T-helper 17 cell (primary cell): ENCODE data around the gene CSNK2B. TPM values are rescaled to one million over a fixed set of nuclear protein-coding genes. Genes with fewer than 3 reads are reported as not detected.

Experiments
- ATAC-seq: fragments of 150-1000 bp; cut with Tn5 transposase; 2 replicates; pipeline ENCODE4 v1.10.0; 2021; ENCODE audit warnings: mild to moderate bottlenecking, moderate library complexity
- DNase-seq, 3 donors: peaks; one replicate each; pipeline versions ENCODE4 v3.0.0 to v3.0.0-alpha.2; 2020 to 2021
- H3K9me3 ChIP-seq: one replicate; pipeline ENCODE4 v1.7.0; 2013; ENCODE audit warnings: low read length, mild to moderate bottlenecking; ENCODE audit not compliant: control insufficient read depth, poor library complexity, severe bottlenecking
- H3K27ac Mint-ChIP-seq: one replicate; pipeline ENCODE4 v1.8.0; 2022; ENCODE audit warnings: mild to moderate bottlenecking, moderate library complexity, mixed read lengths
- H3K27me3 Mint-ChIP-seq: one replicate; pipeline ENCODE4 v1.8.0; 2022; ENCODE audit warnings: mixed read lengths
- H3K36me3 Mint-ChIP-seq: one replicate; pipeline ENCODE4 v1.8.0; 2022; ENCODE audit warnings: low read depth, mixed read lengths
- H3K4me1 Mint-ChIP-seq: one replicate; pipeline ENCODE4 v1.8.0; 2022; ENCODE audit warnings: mild to moderate bottlenecking, mixed read lengths
- H3K4me3 Mint-ChIP-seq: one replicate; pipeline ENCODE4 v1.8.0; 2022; ENCODE audit warnings: mild to moderate bottlenecking, moderate library complexity, mixed read lengths
- total RNA-seq, 4 donors: library from RNA in 2 of 4; stranded (reverse) in 2 of 4; gene quantifications; one replicate each; pipeline ENCODE4 v1.2.3 and lab custom pipeline; 2022 to 2026

The CSNK2B gene
- total RNA-seq, 2 donors from 2014 or later = 104 to 107 TPM

DNA sequence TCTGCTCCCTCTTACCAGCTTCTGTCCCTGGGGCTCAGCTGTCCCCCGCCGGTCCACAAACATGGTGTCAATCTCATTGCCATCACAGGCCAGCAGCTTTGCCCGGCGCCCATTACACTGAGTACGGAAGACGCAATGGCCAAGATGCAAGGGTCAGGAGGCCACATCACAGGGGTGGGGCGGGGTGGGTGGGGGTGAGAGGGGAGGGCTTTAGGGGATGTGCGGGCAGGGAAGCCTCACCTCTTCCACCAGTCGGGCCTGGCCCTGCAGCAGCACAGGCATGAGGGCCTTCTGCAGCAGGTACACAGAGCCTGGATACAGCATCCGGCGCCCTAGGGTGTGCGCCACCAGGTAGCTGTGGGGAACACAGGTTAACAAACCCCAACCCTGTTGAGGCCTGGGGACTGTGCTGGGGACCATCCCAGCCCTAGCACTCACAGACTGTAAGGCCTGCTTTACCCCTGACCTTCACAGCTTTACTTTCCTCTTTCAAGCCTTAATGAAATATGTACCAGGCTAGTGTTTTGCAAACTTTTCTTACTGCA, 25.8 kb downstream of the CSNK2B start:
- H3K9me3 ChIP-seq = no peaks in the 10 kb centered on the region
- H3K36me3 Mint-ChIP-seq = peaks cover 6% of the 10 kb centered on the region
- H3K4me1 Mint-ChIP-seq = peaks cover 5% of the 10 kb centered on the region
- H3K27me3 Mint-ChIP-seq = no peaks in the 10 kb centered on the region
- no peak overlapping the region for H3K4me3 Mint-ChIP-seq
- no peak overlapping the region for H3K27ac Mint-ChIP-seq
- ATAC-seq (no peak), DNase-seq (no peak)

DNA sequence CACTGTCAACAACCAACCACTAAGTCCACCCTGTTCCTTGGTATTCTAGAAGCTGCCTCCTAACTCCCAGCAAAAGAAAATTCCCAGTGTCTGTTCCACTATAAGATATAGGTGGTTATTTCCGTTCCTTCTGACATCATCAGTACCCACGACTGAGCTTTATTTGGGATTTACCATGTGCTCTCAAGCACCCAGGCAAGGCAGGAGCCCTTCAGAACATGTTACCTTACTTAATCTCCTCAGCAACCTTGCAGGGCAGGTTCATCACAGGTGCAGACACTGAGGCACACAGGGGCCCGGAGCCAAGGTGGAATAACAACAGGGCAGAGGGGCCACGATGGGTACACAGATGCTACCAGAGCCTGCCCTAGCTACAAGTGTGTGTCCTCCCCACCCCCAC, 26.5 kb downstream of the CSNK2B start:
- H3K9me3 ChIP-seq = no peaks in the 10 kb centered on the region
- H3K27ac Mint-ChIP-seq = no peak overlapping the region
- DNase-seq (no peak), ATAC-seq (no peak)
- H3K4me3 Mint-ChIP-seq = no peak overlapping the region
- H3K4me1 Mint-ChIP-seq = peaks cover 8% of the 10 kb centered on the region
- no peaks in the 10 kb centered on the region for H3K27me3 Mint-ChIP-seq
- peaks cover 9% of the 10 kb centered on the region for H3K36me3 Mint-ChIP-seq

DNA sequence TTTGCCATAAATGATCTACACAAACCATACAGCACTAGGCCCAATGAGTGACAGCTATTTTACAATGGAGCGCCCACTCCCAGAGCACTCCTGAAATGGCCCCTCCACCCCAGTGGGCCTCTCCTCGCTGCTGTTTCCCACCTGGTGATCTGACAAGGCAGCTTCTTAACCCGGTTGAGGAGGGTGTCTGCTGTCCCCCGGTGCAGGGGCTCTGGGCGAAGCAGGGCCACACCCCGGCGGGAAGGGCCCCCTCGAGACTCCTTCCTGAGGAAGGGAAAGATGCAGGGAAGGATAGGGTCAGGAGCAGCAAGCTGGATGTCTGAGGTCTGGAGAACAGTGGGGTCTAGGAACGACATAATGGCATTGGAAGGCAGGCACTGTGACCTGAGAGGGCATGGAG, 27.0 kb downstream of the CSNK2B start:
- Mint-ChIP-seq H3K27me3 (no peaks in the 10 kb centered on the region), H3K4me1 (peaks cover 13% of the 10 kb centered on the region), H3K36me3 (peaks cover 14% of the 10 kb centered on the region), H3K27ac (no peak overlapping the region), H3K4me3 (no peak overlapping the region)
- no peaks in the 10 kb centered on the region for H3K9me3 ChIP-seq
- DNase-seq = no peak
- no peak for ATAC-seq

DNA sequence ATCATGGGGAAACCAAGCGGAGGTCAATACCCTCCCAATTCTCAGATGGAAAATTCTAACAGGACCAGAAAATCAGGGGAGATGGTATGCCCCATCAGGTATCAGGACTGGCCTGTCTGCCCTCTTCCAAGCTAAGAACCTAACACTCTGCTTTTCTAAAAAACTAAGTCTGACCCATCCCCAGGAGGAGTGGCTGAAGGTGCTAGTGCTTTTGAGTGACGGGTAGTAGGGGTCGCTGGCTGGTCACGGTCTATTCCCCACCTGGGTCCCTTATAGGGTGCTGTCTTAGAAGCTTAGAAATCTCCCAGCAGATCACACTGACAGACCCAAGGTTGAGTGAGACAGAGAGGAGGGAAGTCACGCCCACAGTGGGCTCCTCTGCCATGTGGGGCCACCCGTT, 27.7 kb downstream of the CSNK2B start:
- H3K4me1 Mint-ChIP-seq = peaks cover 16% of the 10 kb centered on the region
- no peak overlapping the region for H3K27ac Mint-ChIP-seq
- H3K27me3 Mint-ChIP-seq = no peaks in the 10 kb centered on the region
- no peaks in the 10 kb centered on the region for H3K9me3 ChIP-seq
- peaks cover 14% of the 10 kb centered on the region for H3K36me3 Mint-ChIP-seq
- no peak overlapping the region for H3K4me3 Mint-ChIP-seq
- no peak for ATAC-seq
- no peak for DNase-seq

DNA sequence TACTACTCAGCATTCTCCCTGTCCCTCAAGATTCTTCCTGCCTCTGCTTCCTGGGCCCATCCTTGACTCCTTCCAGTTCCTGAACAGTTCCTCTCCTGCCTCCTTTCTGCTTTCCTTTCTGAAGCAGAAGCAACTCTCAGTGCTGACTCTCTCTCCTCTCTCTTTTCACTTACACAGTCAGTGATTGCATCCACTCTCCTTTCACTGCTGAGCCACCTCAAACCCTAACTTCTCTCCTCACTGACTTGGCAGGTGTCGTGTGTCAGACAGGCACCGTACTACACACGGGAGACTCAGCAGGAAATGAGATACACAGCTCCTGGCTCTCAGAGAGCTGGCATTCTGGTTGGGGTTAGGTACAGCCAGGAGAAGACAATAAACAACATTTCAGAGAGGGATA, 31.7 kb downstream of the CSNK2B start:
- no peak for DNase-seq
- Mint-ChIP-seq H3K27ac (peak overlapping the region; percentile 93), H3K4me1 (peaks cover 27% of the 10 kb centered on the region), H3K27me3 (no peaks in the 10 kb centered on the region), H3K36me3 (peaks cover 16% of the 10 kb centered on the region), H3K4me3 (no peak overlapping the region)
- ATAC-seq = no peak
- no peaks in the 10 kb centered on the region for H3K9me3 ChIP-seq

DNA sequence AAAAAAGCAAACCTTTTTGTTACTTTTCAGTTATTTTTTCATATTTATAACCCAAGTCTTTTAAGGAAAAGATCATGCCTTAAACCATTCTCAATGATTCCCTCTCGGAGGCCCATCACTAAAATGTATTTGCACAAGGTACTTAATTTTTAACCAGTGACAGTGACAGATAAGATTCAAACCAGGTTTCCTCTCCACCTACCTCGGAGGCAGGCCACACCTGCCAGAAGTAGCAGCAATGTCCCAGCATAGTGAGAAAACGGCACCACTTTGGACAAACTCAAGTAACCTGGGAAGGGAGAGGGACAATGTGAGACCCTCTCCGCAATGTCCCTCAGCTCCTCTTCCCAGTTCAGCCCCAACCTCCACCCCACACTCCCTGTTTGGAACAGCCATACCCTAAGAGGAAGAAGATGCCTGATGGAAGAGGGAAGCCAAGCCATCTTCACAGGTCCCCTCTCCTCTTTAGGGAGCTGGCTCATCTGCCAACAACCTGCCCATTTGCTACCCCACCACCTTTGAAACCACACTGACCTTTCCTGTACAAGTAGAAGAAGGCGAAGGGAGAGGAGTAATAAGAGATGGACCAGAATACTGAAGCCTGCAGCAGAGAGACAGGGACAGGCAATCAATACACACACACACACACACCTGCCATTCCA, 35.0 kb downstream of the CSNK2B start:
- Mint-ChIP-seq H3K36me3 (peaks cover 15% of the 10 kb centered on the region), H3K27ac (peak overlapping the region; percentile 100), H3K4me1 (peaks cover 34% of the 10 kb centered on the region), H3K4me3 (peak overlapping the region; percentile 100), H3K27me3 (no peaks in the 10 kb centered on the region)
- no peak for DNase-seq
- H3K9me3 ChIP-seq = no peaks in the 10 kb centered on the region
- no peak for ATAC-seq

DNA sequence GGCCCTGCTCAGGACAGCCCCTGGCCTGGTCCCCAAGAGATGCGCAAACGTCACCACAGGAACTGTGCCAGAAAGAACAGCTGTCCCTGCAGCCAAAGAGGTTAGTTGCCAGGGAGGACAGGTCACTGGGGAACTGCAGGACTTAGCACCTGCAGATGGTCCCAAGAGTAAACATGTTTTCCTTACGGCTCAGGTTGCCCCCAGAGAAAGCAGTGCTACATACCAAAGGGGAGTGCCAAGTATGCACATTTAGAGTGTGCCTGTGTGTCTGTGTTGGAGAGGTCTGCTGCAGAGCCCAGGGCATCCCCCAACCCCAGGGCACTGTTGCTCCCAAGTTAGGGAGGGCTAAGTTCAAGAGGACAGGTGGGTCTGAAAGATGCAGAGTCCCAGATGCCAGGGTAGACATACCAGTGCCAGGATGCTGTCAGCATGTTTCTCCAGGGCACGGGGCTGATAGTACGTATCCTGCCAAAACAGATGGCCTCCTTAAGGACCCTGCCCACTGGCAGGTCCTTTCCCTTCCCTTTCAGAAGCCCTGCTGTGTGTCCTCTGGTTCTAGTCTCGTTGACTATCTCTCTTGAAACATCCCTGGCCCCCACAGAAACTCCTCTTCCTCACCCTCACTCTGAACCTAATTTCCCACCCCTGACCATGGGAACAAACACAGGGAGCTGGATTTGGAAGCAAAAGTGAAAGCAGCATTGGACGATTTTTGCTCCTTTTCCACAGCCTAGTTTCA, 36.0 kb downstream of the CSNK2B start:
- peak overlapping the region; percentile 100 for H3K27ac Mint-ChIP-seq
- no peaks in the 10 kb centered on the region for H3K9me3 ChIP-seq
- peaks cover 34% of the 10 kb centered on the region for H3K4me1 Mint-ChIP-seq
- ATAC-seq = no peak
- H3K36me3 Mint-ChIP-seq = peaks cover 15% of the 10 kb centered on the region
- H3K27me3 Mint-ChIP-seq = no peaks in the 10 kb centered on the region
- DNase-seq = no peak
- H3K4me3 Mint-ChIP-seq = peak overlapping the region; percentile 100

DNA sequence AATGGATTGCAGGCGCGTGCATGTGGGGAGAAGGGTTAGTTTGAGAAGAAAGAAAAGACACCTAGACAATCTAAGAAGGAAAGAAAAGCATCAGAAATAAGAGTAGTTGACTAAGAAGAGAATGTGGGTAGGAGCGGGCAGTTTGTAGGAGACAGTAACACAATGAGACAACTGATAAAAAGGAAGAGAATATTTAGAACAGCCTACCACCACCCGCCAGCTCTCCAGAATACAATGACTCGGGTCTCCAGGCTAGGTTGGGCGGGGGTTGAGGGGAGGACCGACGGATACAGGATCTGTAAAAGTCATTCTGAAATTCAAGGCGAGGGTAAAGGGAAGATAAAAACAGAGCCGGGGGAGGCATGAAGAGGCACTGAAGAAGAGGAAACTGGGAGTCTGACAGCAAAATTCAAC, 36.5 kb downstream of the CSNK2B start:
- H3K4me3 Mint-ChIP-seq = peak overlapping the region; percentile 100
- no peak for ATAC-seq
- peaks cover 31% of the 10 kb centered on the region for H3K4me1 Mint-ChIP-seq
- H3K27me3 Mint-ChIP-seq = no peaks in the 10 kb centered on the region
- peaks cover 11% of the 10 kb centered on the region for H3K36me3 Mint-ChIP-seq
- peak overlapping the region; percentile 100 for H3K27ac Mint-ChIP-seq
- no peak for DNase-seq
- H3K9me3 ChIP-seq = no peaks in the 10 kb centered on the region

DNA sequence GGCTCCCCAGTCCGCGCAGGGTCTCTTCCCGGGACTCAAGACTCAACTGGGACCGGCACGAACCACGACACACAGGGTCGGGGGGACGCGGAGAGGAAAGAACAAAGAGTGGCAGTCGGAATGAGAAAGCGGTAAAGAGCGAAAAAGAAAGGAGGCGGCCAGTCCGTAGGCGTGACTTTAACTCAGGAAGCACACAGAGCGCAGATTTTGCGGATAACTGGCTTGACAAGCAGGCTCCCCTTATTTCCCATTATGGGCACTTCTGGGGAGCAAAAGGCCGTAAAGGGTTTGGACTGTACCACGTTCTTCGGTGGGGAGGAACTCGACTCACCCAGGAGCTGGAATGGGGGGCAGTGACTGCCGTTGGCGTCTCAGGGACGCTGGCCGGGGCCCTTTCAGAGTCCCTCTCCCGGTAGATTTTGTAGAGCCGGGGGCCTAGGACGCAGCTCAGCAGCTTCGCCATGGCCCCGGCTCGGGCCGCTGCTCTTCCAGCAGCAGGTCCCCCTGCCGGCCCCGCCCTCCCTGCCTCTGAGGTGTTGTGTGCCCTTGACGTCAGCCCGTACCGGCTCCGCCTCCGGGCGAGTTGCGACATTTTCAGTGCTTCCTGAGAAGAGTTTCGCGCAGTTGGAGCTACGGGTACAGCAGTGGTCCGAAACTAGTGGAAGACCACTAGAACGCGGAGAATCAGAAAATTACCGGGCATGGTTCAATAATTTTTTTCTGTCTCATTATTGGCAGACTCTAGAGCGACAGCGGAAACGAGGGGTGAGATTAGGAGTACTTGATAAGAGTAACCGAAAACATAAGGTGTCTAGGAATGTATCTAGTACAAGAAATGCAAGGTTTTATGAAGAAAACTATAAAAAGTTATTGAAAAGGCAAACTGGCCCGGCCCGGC, 37.2 kb downstream of the CSNK2B start, which contains the start of gene ABHD16A:
Gene ABHD16A, minus strand, starts transcription at position 506 of the 898 bp plus-strand sequence. Its CDS starts 43 bp downstream, at position 463.
- H3K4me1 Mint-ChIP-seq = peaks cover 25% of the 10 kb centered on the region
- H3K9me3 ChIP-seq = no peaks in the 10 kb centered on the region
- H3K4me3 Mint-ChIP-seq = peak within 1 kb of the TSS; percentile 100
- H3K27ac Mint-ChIP-seq = peak within 1 kb of the TSS; percentile 100
- DNase-seq (peak; percentile 92 to 93 (median 93)), ATAC-seq (peak; percentile 93)
- peaks cover 7% of the 10 kb centered on the region for H3K36me3 Mint-ChIP-seq
- no peaks in the 10 kb centered on the region for H3K27me3 Mint-ChIP-seq

DNA sequence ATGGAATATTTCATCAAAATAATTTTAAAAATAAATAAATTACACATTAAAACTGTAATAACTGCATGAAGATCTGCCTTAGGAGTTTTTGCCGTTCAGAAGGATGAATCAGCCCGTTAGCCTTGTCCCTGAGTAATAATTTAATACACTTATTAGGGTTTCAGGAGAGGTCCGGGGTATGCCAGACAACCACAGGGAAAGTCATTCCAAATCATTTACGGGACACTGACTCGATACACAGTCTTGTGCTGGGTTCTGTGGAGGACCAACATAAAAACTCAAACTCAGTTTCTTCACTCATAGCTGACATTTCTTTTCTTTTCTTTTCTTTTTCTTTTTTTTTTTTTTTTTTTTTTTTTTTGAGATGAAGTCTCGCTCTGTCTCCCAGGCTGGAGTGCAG, 40.1 kb downstream of the CSNK2B start:
- Mint-ChIP-seq H3K4me1 (peaks cover 24% of the 10 kb centered on the region), H3K27ac (no peak overlapping the region), H3K36me3 (peaks cover 7% of the 10 kb centered on the region), H3K27me3 (no peaks in the 10 kb centered on the region), H3K4me3 (no peak overlapping the region)
- ATAC-seq (no peak), DNase-seq (no peak)
- no peaks in the 10 kb centered on the region for H3K9me3 ChIP-seq

DNA sequence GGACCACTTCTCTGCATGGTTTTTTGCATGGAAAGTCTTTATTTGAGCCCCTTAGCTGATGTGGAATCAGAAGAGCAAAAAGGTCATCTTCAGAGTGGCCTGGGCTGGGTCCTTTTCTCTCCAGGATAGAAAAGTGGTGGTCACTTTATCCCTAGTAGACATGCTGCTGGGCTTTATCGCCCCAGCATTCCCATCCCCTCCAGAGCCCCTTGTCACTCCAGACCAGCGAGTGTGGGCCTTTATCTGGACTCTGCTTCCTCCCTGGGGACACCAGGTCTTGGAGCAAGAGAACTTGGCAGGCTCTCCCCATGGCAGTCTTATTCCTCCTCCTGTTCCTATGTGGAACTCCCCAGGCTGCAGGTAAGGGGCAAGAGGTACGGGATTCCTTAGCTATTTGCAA, 40.7 kb downstream of the CSNK2B start, which contains the start of gene LY6G6F:
Gene LY6G6F, plus strand, starts transcription at position 268 of the 400 bp plus-strand sequence. Its CDS starts 41 bp downstream, at position 309.
- Mint-ChIP-seq H3K4me3 (no peak within 1 kb of the TSS), H3K27me3 (no peaks in the 10 kb centered on the region), H3K27ac (peak within 1 kb of the TSS; percentile 57), H3K4me1 (peaks cover 21% of the 10 kb centered on the region), H3K36me3 (peaks cover 7% of the 10 kb centered on the region)
- H3K9me3 ChIP-seq = no peaks in the 10 kb centered on the region
- DNase-seq (no peak), ATAC-seq (no peak)

DNA sequence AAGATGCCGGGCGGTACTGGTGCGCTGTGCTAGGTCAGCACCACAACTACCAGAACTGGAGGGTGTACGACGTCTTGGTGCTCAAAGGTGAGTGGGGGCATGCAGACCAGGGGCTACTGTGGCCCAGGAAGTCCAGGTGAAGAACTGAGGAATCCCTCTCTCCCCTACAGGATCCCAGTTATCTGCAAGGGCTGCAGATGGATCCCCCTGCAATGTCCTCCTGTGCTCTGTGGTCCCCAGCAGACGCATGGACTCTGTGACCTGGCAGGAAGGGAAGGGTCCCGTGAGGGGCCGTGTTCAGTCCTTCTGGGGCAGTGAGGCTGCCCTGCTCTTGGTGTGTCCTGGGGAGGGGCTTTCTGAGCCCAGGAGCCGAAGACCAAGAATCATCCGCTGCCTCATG, 41.8 kb downstream of the CSNK2B start:
- Mint-ChIP-seq H3K36me3 (peaks cover 1% of the 10 kb centered on the region), H3K4me1 (peaks cover 18% of the 10 kb centered on the region), H3K27ac (no peak overlapping the region), H3K4me3 (no peak overlapping the region), H3K27me3 (peaks cover 4% of the 10 kb centered on the region)
- H3K9me3 ChIP-seq = no peaks in the 10 kb centered on the region
- no peak for ATAC-seq
- no peak for DNase-seq

DNA sequence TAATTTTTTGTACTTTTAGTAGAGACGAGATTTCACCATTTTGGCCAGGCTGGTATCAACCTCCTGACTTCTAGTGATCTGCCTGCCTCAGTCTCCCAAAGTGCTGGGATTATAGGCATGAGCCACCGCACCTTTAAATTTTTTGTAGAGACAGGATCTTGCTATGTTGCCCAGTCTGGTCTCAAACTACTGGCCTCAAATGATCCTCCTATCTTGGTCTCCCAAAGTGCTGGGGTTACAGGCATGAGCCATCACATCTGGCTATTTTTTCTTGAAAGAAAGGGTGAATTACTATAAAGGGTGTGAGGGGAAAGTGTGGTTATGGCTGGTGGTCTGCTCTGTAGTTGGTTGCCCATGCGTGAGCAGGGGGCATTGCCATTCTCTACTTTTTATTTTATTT, 42.3 kb downstream of the CSNK2B start:
- peaks cover 18% of the 10 kb centered on the region for H3K4me1 Mint-ChIP-seq
- no peaks in the 10 kb centered on the region for H3K36me3 Mint-ChIP-seq
- H3K27me3 Mint-ChIP-seq = peaks cover 9% of the 10 kb centered on the region
- H3K9me3 ChIP-seq = no peaks in the 10 kb centered on the region
- no peak for ATAC-seq
- no peak overlapping the region for H3K4me3 Mint-ChIP-seq
- DNase-seq = no peak
- no peak overlapping the region for H3K27ac Mint-ChIP-seq
